Neural progenitor cell (in vitro differentiated cells): ENCODE results near the gene PIP5KL1.

Source experiments
- EZH2 ChIP-seq: fragments of 200-600 bp; sonication (generic); IDR thresholded peaks from 2 replicates; pipeline ENCODE4 v1.6.1; 2017; ENCODE audit warnings: antibody characterized with exemption, mild to moderate bottlenecking, moderate library complexity
- EZH2phosphoT487 ChIP-seq: fragments of 200-600 bp; sonication (generic); IDR thresholded peaks from 2 replicates; pipeline ENCODE4 v1.6.1; 2017; ENCODE audit warnings: antibody characterized with exemption
- TF ChIP-seq, protein P1 (sequence below): fragments of 200-600 bp; sonication (generic); IDR thresholded peaks from 2 replicates; pipeline ENCODE4 v1.5.1; 2017; ENCODE audit warnings: antibody characterized with exemption, mild to moderate bottlenecking

DNA sequence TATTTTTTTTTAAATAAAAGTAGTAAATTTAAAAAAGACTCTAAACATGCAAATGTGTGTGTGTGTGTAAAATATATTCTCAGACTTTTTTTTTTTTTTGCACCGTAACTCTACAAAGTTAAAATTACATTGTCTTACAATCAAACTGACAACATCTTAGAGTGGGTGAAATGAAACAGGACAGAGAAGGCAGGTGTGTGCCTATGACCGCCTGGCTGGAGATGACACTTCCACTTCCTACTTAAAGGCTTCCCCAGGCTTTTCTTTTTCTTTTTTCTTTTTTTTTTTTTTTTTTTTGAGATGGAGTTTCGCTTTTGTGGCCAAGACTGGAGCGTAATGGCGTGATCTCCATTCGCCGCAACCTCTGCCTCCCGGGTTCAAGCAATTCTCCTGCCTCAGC lies 50.4 kb downstream of the PIP5KL1 start:
- TF ChIP-seq, protein P1, sequence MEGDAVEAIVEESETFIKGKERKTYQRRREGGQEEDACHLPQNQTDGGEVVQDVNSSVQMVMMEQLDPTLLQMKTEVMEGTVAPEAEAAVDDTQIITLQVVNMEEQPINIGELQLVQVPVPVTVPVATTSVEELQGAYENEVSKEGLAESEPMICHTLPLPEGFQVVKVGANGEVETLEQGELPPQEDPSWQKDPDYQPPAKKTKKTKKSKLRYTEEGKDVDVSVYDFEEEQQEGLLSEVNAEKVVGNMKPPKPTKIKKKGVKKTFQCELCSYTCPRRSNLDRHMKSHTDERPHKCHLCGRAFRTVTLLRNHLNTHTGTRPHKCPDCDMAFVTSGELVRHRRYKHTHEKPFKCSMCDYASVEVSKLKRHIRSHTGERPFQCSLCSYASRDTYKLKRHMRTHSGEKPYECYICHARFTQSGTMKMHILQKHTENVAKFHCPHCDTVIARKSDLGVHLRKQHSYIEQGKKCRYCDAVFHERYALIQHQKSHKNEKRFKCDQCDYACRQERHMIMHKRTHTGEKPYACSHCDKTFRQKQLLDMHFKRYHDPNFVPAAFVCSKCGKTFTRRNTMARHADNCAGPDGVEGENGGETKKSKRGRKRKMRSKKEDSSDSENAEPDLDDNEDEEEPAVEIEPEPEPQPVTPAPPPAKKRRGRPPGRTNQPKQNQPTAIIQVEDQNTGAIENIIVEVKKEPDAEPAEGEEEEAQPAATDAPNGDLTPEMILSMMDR = no peak
- no peak for TF ChIP-seq EZH2
- no peak for TF ChIP-seq EZH2phosphoT487
